Measurements from ENCODE around the gene TMEM129.

The TMEM129 gene

GRCh38 chr4:1735215-1735614 lies 14.1 kb upstream of the TMEM129 start (continued):
- TF ChIP-seq, protein P1, sequence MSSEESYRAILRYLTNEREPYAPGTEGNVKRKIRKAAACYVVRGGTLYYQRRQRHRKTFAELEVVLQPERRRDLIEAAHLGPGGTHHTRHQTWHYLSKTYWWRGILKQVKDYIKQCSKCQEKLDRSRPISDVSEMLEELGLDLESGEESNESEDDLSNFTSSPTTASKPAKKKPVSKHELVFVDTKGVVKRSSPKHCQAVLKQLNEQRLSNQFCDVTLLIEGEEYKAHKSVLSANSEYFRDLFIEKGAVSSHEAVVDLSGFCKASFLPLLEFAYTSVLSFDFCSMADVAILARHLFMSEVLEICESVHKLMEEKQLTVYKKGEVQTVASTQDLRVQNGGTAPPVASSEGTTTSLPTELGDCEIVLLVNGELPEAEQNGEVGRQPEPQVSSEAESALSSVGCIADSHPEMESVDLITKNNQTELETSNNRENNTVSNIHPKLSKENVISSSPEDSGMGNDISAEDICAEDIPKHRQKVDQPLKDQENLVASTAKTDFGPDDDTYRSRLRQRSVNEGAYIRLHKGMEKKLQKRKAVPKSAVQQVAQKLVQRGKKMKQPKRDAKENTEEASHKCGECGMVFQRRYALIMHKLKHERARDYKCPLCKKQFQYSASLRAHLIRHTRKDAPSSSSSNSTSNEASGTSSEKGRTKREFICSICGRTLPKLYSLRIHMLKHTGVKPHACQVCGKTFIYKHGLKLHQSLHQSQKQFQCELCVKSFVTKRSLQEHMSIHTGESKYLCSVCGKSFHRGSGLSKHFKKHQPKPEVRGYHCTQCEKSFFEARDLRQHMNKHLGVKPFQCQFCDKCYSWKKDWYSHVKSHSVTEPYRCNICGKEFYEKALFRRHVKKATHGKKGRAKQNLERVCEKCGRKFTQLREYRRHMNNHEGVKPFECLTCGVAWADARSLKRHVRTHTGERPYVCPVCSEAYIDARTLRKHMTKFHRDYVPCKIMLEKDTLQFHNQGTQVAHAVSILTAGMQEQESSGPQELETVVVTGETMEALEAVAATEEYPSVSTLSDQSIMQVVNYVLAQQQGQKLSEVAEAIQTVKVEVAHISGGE (tag by site-specific recombination; conservative IDR thresholded peaks at IDR 0.05; ENCODE audit: low read depth) = no peak
- TF ChIP-seq ZNF768 (tag by site-specific recombination; IDR thresholded peaks at IDR 0.05) = no peak
- no peak for TF ChIP-seq ZNF677 (tag by site-specific recombination; IDR thresholded peaks at IDR 0.05)

- no peaks in the 10 kb centered on the region for H3K9me3 ChIP-seq (ENCODE audit: control insufficient read depth, insufficient read depth, low read depth, low read length)
- H3K4me1 ChIP-seq (ENCODE audit: control insufficient read depth, insufficient read depth, low read length) = no peaks in the 10 kb centered on the region
- TF ChIP-seq TSHZ1 (tag by site-specific recombination; IDR thresholded peaks at IDR 0.05; ENCODE audit: borderline replicate concordance) = no peak
- TF ChIP-seq MEIS1 (CRISPR knock-in tag; IDR thresholded peaks at IDR 0.05; ENCODE audit: borderline replicate concordance) = no peak
- no peak for TF ChIP-seq ZNF768 (tag by site-specific recombination; IDR thresholded peaks at IDR 0.05)
- no peak for TF ChIP-seq SCRT1 (tag by site-specific recombination; IDR thresholded peaks at IDR 0.05; ENCODE audit: borderline replicate concordance)
- no peak for TF ChIP-seq KLF10 (tag by site-specific recombination; IDR thresholded peaks at IDR 0.05)
- no peak for TF ChIP-seq ZNF626 (tag by site-specific recombination; IDR thresholded peaks at IDR 0.05)
- TF ChIP-seq ZNF18 (tag by site-specific recombination; IDR thresholded peaks at IDR 0.05) = no peak
- TF ChIP-seq, protein P2, sequence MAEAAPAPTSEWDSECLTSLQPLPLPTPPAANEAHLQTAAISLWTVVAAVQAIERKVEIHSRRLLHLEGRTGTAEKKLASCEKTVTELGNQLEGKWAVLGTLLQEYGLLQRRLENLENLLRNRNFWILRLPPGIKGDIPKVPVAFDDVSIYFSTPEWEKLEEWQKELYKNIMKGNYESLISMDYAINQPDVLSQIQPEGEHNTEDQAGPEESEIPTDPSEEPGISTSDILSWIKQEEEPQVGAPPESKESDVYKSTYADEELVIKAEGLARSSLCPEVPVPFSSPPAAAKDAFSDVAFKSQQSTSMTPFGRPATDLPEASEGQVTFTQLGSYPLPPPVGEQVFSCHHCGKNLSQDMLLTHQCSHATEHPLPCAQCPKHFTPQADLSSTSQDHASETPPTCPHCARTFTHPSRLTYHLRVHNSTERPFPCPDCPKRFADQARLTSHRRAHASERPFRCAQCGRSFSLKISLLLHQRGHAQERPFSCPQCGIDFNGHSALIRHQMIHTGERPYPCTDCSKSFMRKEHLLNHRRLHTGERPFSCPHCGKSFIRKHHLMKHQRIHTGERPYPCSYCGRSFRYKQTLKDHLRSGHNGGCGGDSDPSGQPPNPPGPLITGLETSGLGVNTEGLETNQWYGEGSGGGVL (tag by site-specific recombination; IDR thresholded peaks at IDR 0.05) = no peak
- TF ChIP-seq, protein P3, sequence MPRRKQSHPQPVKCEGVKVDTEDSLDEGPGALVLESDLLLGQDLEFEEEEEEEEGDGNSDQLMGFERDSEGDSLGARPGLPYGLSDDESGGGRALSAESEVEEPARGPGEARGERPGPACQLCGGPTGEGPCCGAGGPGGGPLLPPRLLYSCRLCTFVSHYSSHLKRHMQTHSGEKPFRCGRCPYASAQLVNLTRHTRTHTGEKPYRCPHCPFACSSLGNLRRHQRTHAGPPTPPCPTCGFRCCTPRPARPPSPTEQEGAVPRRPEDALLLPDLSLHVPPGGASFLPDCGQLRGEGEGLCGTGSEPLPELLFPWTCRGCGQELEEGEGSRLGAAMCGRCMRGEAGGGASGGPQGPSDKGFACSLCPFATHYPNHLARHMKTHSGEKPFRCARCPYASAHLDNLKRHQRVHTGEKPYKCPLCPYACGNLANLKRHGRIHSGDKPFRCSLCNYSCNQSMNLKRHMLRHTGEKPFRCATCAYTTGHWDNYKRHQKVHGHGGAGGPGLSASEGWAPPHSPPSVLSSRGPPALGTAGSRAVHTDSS (tag by site-specific recombination; IDR thresholded peaks at IDR 0.05) = no peak
- TF ChIP-seq, protein P4, sequence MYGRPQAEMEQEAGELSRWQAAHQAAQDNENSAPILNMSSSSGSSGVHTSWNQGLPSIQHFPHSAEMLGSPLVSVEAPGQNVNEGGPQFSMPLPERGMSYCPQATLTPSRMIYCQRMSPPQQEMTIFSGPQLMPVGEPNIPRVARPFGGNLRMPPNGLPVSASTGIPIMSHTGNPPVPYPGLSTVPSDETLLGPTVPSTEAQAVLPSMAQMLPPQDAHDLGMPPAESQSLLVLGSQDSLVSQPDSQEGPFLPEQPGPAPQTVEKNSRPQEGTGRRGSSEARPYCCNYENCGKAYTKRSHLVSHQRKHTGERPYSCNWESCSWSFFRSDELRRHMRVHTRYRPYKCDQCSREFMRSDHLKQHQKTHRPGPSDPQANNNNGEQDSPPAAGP (tag by site-specific recombination; IDR thresholded peaks at IDR 0.05) = no peak
- H3K27ac ChIP-seq (ENCODE audit: extremely low read depth, low read depth, low read length) = no peak overlapping the region
- CTCF ChIA-PET = interaction anchor here (1.0 to 2.0 kb wide), 2 partner anchors 13 to 15 kb away, joined by 3 to 9 read pairs; no protein-coding TSS in a partner anchor
- peaks cover 26 to 98% of the 10 kb centered on the region in 2 experiments; a peak in 2 of 3 replicates for H3K36me3 ChIP-seq (ENCODE audit: control insufficient read depth in 2 of 2, insufficient read depth in 1 of 2, low read length in 2 of 2)
- POLR2A ChIA-PET = interaction anchor here (0.8 kb wide), 1 partner anchor 12 kb away, joined by 3 read pairs; the partner anchor contains the start of genes TACC3 and TMEM129
- H3K4me3 ChIP-seq (ENCODE audit: low read depth, low read length) = no peak overlapping the region
Measured at GRCh38 chr4:1732911-1733310, 11.8 kb upstream of the TMEM129 start.
